Fibroblast of the aortic adventitia (primary cell): ENCODE measurements around the gene OR11G2. TPM values are rescaled to one million over a fixed set of nuclear protein-coding genes. Genes with fewer than 3 reads are reported as not detected.
"Not testable (repeated sequence)": the region's sequence is repeated elsewhere in the genome, so short reads cannot be mapped to it uniquely, and the experiment has no call there.

Experiments
- DNase-seq: peaks from one replicate; pipeline ENCODE4 v3.0.0-alpha.2; 2010; ENCODE audit warnings: low read depth
- H3K4me3 ChIP-seq: 2 replicates; pipeline ENCODE4 v1.5.1; 2011; ENCODE audit warnings: low read depth, mild to moderate bottlenecking, control low read depth, low read length, moderate library complexity
- small RNA-seq: library from RNA; depleted of rRNA; stranded (forward); fragments of <200 nt; gene quantifications from one replicate; pipeline ENCODE3, GENCODE V24; 2012
- total RNA-seq: library from RNA; depleted of rRNA; stranded (reverse); fragments of >200 nt; gene quantifications from 2 replicates; pipeline ENCODE4 v1.2.3, GENCODE V29; 2012; ENCODE audit warnings: low replicate concordance
- TF ChIP-seq, protein P1 (sequence below): IDR thresholded peaks from 2 replicates; pipeline ENCODE4 v1.5.1; 2011; ENCODE audit warnings: mild to moderate bottlenecking, low read length, control low read depth, inconsistent platforms; ENCODE audit not compliant: insufficient read depth

Gene OR11G2
- total RNA-seq, 1 donor: not detected

DNA sequence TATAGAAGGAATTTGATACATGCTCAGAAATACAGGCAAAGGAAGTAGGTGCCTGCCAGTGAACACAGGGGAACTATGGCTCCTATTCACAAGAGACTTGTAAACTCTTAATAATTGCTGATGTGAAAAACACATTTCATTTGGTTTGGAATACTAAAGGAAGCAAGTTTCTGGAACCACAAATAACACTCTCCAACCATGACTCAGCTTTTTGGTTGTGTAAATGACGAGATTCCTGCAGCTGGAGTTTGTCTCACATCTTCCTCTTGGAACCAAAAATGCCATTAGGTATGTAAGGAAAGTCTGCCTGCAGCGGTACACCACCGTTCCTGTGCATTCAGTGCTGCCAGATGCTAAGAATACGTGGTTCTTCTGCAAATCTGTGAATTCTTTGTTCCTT, 28.3 kb downstream of the OR11G2 start:
- no peak overlapping the region for H3K4me3 ChIP-seq
- peak; percentile 37 for DNase-seq
- TF ChIP-seq, protein P1, sequence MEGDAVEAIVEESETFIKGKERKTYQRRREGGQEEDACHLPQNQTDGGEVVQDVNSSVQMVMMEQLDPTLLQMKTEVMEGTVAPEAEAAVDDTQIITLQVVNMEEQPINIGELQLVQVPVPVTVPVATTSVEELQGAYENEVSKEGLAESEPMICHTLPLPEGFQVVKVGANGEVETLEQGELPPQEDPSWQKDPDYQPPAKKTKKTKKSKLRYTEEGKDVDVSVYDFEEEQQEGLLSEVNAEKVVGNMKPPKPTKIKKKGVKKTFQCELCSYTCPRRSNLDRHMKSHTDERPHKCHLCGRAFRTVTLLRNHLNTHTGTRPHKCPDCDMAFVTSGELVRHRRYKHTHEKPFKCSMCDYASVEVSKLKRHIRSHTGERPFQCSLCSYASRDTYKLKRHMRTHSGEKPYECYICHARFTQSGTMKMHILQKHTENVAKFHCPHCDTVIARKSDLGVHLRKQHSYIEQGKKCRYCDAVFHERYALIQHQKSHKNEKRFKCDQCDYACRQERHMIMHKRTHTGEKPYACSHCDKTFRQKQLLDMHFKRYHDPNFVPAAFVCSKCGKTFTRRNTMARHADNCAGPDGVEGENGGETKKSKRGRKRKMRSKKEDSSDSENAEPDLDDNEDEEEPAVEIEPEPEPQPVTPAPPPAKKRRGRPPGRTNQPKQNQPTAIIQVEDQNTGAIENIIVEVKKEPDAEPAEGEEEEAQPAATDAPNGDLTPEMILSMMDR: no peak

DNA sequence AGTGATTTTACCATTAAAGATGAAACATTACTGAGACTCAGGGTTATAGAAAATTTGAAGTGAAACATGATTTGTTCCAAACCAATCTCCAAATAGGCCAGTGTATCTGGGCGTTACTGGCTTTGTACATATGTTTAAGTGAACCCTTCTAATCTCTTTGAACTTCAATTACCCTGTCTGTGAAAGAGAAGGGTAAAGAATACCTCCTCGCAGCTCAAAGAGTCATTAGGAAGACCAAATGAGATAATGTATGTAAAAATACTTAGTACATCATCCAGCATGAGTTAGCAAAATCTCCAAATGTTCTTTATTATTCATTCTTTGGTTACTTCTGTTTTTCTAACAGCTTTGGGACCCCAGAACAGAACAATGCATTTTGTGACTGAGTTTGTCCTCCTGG, 32.7 kb downstream of the OR11G2 start, which contains the start of gene OR11H6:
Gene OR11H6 (plus strand): TSS at position 301 of the 400 bp plus-strand sequence. CDS start 0 bp downstream, at position 301.
- H3K4me3 ChIP-seq: no peak within 1 kb of the TSS
- TF ChIP-seq, protein P1: no peak
- DNase-seq: no peak

DNA sequence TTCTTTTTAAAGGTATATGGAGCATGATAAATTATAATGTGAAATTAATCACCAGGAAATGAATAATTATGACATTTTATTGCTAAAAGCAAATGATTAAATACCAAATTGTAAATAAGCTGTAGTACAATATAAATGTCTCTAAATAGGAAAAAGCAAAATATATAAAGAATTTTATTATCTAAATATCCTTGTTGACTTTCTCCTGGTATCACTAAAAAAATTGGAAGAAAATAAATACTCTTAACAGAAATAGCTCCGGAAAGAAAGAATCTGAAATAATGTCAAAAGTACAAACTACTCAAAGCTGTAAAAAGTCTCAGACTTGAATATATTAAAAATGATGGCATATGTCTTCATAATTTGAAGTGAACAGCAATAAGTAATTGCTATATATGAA, 38.0 kb downstream of the OR11G2 start, which contains the start of gene OR11H7:
Gene OR11H7 (plus strand): TSS at position 301 of the 400 bp plus-strand sequence.
- no peak for DNase-seq
- no peak within 1 kb of the TSS for H3K4me3 ChIP-seq
- TF ChIP-seq, protein P1: no peak

DNA sequence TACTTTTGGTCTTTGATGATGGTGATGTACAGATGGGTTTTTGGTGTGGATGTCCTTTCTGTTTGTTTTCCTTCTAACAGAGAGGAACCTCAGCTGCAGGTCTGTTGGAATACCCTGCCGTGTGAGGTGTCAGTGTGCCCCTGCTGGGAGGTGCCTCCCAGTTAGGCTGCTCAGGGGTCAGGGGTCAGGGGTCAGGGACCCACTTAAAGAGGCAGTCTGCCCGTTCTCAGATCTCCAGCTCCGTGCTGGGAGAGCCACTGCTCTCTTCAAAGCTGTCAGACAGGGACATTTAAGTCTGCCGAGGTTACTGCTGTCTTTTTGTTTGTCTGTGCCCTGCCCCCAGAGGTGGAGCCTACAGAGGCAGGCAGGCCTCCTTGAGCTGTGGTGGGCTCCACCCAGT, 44.7 kb downstream of the OR11G2 start:
- DNase-seq: not testable (repeated sequence)

DNA sequence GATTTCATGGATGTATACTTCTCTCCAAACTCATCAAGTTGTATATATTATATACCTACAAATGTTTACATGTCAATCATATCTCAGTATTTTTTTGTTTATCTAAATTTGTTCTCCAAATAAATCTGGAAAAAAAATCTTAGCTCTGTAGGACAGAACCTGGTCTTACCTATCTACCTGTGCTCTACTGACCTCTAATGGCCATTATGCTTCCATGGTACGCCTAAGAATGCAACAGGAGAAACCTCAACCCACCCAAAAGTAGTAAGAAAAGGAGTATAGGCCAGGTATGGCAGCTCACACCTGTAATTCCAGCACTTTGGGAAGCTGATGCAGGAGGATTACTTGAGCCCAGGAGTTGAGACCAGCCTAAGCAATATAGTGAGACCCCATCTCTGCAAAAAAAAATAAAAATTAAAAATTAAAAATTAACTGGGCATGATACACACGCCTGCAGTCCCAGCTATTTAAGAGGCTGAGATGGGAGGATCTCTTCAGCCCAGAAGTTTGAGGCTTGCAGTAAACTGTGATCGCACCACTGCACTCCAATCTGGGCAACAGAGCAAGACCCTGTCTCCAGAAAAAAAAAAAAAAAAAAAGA, 57.0 kb downstream of the OR11G2 start:
- TF ChIP-seq, protein P1: no peak
- H3K4me3 ChIP-seq: no peak overlapping the region

More for the DNA sequence above, 44.7 kb downstream of the OR11G2 start:
- H3K4me3 ChIP-seq: not testable (repeated sequence)

More for the DNA sequence above, 57.0 kb downstream of the OR11G2 start:
- no peak for DNase-seq

Small RNAs within 50 kb of the gene (small RNA-seq; reads per million reads assigned to genes)
- gene GTF2IP22: not detected

Other genes with a start within 250 kb of the OR11G2 start
- not detected in 2 replicates for gene OR4K15, start 215.3 kb upstream of the OR11G2 start, total RNA-seq
- gene OR4Q2, start 188.7 kb upstream of the OR11G2 start, total RNA-seq: not detected in 2 replicates
- gene OR4K14, start 171.6 kb upstream of the OR11G2 start, total RNA-seq: not detected in 2 replicates
- not detected in 2 replicates for gene OR4K13, start 154.9 kb upstream of the OR11G2 start, total RNA-seq
- not detected in 2 replicates for gene OR4L1, start 130.9 kb upstream of the OR11G2 start, total RNA-seq
- not detected in 2 replicates for gene OR4K17, start 80.2 kb upstream of the OR11G2 start, total RNA-seq
- gene OR4N5, start 52.1 kb upstream of the OR11G2 start, total RNA-seq: not detected in 2 replicates
- gene OR11H6, start 32.8 kb downstream of the OR11G2 start, total RNA-seq: not detected in 2 replicates
- gene OR11H7, start 38.1 kb downstream of the OR11G2 start, total RNA-seq: not detected in 2 replicates
- not detected in 2 replicates for gene OR11H4, start 48.4 kb downstream of the OR11G2 start, total RNA-seq
- 16.6 and 49.7 TPM in 2 replicates for gene TTC5, start 115.1 kb downstream of the OR11G2 start, total RNA-seq
- gene CCNB1IP1, start 142.4 kb downstream of the OR11G2 start, total RNA-seq: 24.4 and 38.6 TPM in 2 replicates
- gene PARP2, start 152.7 kb downstream of the OR11G2 start, total RNA-seq: 5.6 and 19.9 TPM in 2 replicates
- 17.7 and 17.8 TPM in 2 replicates for gene TEP1, start 222.6 kb downstream of the OR11G2 start, total RNA-seq
- 0.18 and 0.65 TPM in 2 replicates for gene KLHL33, start 245.3 kb downstream of the OR11G2 start, total RNA-seq